NCI-H128 (cell line): Measurements from ENCODE around the gene ETF1.
"Not testable (repeated sequence)": the region's sequence is repeated elsewhere in the genome, so short reads cannot be mapped to it uniquely, and the experiment has no call there.

ENCODE experiments used
- DNase-seq: peaks from one replicate; lab custom pipeline; 2025; ENCODE audit not compliant: unreplicated experiment; lab: John Stamatoyannopoulos, UW

ETF1 gene

GRCh38 chr5:138529812-138530211 lies 13.2 kb downstream of the ETF1 start:
- DNase-seq, result no peak

- DNase-seq, result no peak
Observed at GRCh38 chr5:138528744-138529469, 14.1 kb downstream of the ETF1 start.

DNA sequence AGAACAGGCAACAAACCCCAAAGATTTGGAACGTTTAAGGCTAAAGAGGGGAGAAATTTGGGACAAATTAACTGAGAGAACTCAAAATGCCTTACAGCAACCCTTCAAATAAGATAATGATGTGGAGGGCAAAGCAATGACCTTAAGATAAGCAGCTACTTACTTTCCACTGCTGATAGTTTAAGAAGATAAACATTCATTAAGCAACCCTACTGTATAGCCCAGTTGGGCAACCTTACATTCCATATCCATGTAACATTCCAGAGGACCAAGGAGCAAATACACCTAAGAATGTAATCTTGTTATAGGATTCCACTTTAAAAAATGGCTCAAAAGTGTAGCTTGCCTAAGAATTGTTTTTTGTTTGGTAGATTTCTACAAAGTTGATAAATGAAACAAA lies 14.8 kb downstream of the ETF1 start:
- DNase-seq, result no peak

- no peak for DNase-seq
Observed at GRCh38 chr5:138527170-138527569, 15.9 kb downstream of the ETF1 start.

DNA sequence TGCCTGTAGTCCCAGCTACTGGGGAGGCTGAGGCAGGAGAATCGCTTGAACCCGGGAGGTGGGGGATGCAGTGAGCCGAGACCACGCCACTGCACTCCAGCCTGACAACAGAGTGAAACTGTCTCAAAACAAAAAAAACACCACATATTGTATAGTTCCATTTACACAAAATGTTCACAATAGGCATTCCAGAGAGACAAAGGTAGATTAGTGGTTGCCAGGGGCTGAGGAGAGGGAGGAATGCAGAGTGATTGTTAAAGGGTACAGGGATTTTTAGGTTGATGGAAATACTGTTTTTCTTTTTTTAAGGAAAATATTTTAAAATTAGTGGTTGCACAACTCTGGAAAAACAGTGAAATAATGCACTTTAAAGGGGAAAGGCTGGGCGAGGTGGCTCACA lies 19.6 kb downstream of the ETF1 start:
- DNase-seq, result no peak

DNA sequence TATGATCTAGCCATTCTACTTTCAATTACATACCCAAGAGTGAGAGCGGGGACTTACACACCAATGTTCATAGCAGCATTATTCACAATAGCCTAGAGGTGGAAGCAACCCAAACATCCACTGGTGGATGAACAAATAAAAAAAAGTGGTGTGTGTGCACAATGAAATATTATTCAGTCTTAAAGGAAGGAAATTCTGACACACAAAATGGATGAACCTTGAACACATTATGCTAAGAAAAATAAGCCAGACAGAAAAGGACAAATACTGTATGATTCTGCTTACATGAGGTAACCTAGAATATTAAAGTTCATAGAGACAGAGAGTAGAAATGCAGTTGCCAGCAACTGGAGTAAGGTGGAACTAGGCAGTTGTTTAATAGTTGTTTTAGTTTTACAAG lies 22.1 kb downstream of the ETF1 start:
- no peak for DNase-seq

DNA sequence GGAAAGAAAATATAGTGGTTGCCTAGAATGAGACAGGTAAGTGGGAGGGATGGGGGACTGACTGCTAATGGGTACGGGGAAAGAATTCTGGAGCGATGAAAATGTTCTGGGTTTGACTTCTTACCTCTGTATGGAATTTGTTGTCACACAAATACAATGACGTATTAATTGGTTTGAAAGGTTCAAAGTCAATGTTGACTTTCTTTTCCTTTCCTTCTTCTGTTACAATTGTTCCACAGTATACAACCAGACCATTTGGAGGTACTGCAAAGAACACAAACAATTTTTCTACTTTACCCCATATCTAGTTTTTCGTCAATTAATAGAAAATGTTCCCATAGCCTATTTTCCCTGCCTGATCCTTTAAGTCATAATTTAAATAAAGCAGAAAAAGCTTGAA lies 25.6 kb downstream of the ETF1 start:
- no peak for DNase-seq

GRCh38 chr5:138515556-138516245 lies 27.3 kb downstream of the ETF1 start:
- DNase-seq, result no peak

GRCh38 chr5:138514021-138514420 lies 29.0 kb downstream of the ETF1 start:
- DNase-seq, result no peak

DNA sequence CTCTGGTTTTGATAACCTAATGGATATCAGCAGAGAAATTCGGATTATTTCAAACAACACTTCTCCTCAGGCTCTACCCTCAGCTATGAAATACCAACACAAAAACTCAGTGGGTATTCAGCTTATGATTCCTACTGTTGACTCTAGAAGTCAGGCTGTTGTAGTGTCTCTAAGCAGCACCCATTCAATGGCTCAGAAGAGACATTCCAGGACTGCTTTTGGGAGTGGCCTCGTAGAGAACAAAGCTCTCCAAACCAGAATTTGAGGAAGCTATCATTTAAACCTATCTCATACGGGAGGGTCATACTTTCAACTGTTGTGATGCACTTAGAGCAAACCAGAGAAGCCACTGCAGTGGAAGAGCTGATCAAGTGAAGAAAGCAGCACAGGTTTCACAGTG lies 34.1 kb downstream of the ETF1 start:
- no peak for DNase-seq

- DNase-seq, result not testable (repeated sequence)
Observed at GRCh38 chr5:138507485-138507884, 35.6 kb downstream of the ETF1 start.

DNA sequence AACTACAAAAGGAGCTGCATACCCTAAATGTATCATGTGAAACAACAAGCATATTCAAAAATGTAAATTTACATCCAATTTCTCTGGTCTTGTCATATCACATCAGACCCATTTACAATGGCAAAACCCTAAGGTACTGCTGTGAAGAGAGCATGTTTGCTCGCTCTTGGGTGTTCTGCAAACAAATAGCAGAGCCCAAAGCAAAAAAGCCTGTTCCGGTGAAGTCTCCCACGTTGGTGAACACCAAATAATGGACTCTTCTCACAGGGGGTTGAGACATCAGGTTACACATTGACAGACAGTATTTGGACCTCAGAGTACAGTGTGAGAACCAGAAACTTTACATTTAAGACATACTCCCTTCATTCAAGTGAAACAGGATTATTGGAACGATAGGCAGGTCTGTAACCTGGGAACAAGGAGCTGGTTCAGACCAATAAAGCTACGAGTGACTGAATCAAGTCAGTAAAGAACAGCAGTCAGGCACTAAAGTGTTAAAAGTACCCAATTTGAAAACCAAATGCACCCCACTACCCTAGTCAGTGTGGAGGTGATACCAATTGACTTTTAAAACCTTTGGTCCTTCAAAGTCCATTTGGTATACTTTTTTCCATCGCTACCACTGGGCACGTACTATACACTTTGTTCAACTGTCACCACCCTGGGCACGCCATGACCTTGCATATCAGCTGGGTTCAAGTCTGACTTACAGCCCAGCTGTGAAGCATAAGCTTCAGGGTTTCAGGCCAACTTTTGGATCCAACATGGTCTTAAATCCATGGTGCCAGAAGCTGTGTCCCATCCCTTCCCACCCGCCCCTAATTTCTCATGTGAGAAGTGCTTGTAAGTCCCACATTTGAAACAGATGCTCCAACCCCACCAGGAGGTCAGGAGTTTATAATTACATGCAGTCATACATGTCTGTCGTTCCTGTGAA lies 36.4 kb downstream of the ETF1 start:
- no peak for DNase-seq

DNA sequence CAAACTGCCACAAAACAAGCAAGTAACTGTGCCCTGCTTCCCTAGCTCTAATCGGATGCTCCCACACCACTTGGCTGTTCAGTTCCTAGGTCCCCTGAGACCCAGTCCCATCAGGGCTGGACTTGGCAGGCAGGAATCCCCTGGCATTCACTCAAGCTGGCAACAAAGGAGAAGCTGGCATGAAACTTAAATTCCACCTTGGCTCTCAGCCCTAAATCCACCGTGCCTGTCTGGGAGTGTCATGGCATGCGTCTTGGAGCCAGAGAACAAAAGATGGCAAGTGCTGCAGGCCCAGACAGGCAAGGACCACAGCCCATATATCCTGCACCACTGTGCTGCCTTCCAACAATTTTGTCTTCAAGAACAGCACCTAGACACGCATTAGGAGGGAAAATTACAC lies 38.2 kb downstream of the ETF1 start:
- DNase-seq, result no peak

- peak; percentile 29 for DNase-seq
Observed at GRCh38 chr5:138503487-138504270, 39.4 kb downstream of the ETF1 start.

DNA sequence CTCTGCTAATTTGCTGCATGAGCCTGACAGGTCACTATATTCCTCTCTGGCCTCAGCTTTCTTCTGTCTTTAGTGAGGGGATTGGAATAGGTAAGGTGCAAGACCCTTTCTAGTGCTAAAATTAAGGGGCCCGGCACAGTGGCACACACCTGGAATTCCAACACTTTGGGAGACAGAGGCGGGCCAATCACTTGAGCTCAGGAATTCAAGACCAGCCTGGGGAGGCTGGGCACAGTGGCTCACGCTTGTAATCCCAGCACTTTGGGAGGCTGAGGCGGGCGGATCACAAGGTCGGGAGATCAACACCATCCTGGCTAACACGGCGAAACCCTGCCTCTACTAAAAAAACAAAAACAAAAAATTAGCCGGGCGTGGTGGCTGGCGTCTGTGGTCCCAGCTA lies 40.5 kb downstream of the ETF1 start:
- no peak for DNase-seq

GRCh38 chr5:138502121-138502520 lies 40.9 kb downstream of the ETF1 start:
- DNase-seq, result no peak

DNA sequence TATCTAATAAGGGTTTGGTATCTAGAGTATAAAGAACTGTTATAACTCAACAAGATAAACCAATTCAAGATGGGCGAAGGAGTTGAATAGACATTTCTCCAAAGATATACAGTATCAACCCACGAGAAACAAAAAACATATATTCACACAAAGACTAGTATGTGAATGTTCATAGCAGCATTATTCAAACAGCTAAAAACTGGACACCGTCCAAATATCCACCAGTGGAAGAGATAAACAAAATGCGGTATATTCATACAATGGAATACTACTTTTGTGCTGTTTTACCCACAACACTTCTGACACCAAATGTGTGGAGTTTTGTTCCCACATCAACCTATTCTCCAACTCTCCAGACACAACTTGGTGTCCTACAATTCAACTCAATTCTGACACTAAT lies 44.7 kb downstream of the ETF1 start:
- no peak for DNase-seq

DNA sequence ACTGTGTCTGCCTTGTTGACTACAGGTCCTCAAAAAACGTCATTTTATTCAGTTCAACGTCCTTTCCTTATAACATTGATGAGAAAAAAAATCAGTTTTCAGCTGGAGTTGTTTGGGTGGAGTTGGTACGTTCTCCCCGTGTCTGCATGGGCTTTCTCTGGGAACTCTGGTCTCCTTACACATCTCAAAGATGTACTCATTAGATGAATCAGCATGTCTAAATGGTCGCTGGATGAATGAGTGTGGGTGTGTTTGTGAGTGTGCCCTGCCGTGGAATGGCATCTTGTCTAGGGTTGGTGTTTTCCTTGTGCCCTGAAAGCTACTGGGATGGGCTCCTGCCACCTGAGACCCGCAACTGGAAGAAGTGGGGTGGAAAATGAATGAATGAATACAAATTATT lies 47.7 kb downstream of the ETF1 start:
- no peak for DNase-seq

DNA sequence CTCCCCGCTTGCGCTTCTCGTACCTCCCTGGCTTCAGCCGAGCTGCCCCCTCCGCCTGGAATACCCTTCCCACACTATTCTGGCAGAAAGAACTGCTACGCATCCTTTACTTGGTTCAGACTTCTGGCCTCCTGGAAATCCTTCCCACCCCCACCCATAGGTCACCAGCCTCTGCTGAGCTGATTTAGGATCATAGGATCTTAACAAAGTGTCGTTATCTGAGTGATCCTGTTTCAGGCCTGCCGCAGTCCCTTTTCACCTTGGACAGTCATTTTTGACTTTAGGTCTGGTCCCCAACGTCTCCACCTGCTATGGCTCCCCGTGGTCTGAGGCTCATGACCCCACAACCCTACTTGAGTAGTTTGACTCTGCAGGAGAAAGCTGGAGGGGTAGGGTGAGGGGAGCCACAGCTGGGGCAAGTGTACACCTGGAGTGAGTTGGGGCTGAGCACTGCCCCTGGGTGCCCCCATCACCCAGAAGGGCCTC lies 50.4 kb downstream of the ETF1 start:
- DNase-seq, result no peak

DNA sequence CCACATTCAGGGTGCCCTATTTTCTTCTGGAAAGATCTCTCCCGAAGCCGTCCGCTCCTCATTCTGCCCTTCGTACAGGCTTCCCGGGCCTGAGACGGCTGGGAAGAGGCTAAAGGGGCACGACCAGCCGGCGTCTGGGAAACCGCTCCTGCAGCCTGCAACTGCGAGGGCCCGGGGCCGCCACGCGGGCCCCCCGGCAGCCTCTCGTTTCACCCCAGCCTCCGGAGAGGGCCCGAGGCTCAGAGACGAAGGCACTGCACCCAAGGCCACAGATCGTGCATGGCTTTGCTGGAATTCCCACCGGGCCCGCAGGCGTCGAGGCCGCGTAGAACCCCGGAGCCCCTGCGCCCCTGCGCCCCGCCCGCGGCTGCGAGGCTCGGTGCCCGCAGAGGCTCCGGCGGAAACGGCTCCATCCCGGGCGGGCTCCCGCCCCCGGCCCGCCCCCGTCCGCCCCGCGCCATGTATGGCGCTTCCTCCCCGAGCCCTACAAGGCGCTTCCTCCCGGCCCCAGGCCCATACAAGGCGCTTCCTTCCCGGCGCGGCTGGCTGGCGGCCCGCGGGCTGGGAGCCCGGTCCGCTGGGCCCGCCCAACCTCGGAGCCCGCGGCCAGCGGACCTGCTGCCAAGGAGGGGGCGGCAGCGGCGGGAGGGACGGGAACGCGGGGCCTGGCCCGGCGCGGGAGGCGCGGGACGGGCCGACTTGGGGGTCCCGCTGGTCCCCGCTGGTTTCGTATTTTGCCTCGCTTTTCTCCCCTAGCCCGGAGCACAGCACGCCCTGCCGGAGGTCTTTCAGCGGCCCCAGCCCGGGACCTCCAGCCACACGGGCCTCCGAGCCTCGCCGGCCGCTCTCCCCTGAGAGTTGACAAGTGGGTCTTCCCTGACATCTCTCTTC lies 51.1 kb downstream of the ETF1 start:
- peak; percentile 62 for DNase-seq
